Measurements from ENCODE around the gene POU2F3.

POU2F3 gene

GRCh38 chr11:120239713-120240640 is at the start of gene POU2F3:
TSS of gene POU2F3 (plus strand) at chr11:120240140. CDS start at chr11:120240344, 204 bp downstream.
- DNase-seq (ENCODE audit: low read depth): no peak

GRCh38 chr11:120191058-120191457 is 48.9 kb upstream of the POU2F3 start:
- no peak for DNase-seq (ENCODE audit: low read depth)

- no peak for DNase-seq (ENCODE audit: low read depth)
These were observed 46.9 kb upstream of the POU2F3 start for GRCh38 chr11:120192831-120193625.

GRCh38 chr11:120194166-120194565 is 45.8 kb upstream of the POU2F3 start:
- DNase-seq (ENCODE audit: low read depth): no peak

GRCh38 chr11:120195601-120196320 is 44.2 kb upstream of the POU2F3 start:
- DNase-seq (ENCODE audit: low read depth): no peak

GRCh38 chr11:120196826-120197225 is 43.1 kb upstream of the POU2F3 start:
- DNase-seq (ENCODE audit: low read depth): no peak

GRCh38 chr11:120197251-120197891 is 42.6 kb upstream of the POU2F3 start:
- DNase-seq (ENCODE audit: low read depth): no peak

- no peak for DNase-seq (ENCODE audit: low read depth)
These were observed 42.0 kb upstream of the POU2F3 start for GRCh38 chr11:120197977-120198376.

GRCh38 chr11:120198403-120198786 is 41.5 kb upstream of the POU2F3 start:
- no peak for DNase-seq (ENCODE audit: low read depth)

GRCh38 chr11:120198787-120199469 is 41.0 kb upstream of the POU2F3 start:
- DNase-seq (ENCODE audit: low read depth): no peak

- DNase-seq (ENCODE audit: low read depth): no peak
These were observed 40.3 kb upstream of the POU2F3 start for GRCh38 chr11:120199613-120200012.

- DNase-seq (ENCODE audit: low read depth): no peak
These were observed 39.3 kb upstream of the POU2F3 start for GRCh38 chr11:120200677-120201076.

GRCh38 chr11:120201653-120202052 is 38.3 kb upstream of the POU2F3 start:
- DNase-seq (ENCODE audit: low read depth): no peak

- no peak for DNase-seq (ENCODE audit: low read depth)
These were observed 36.3 kb upstream of the POU2F3 start for GRCh38 chr11:120203626-120204025.

- no peak for DNase-seq (ENCODE audit: low read depth)
These were observed 34.3 kb upstream of the POU2F3 start for GRCh38 chr11:120205596-120206161.

- no peak for DNase-seq (ENCODE audit: low read depth)
These were observed 32.4 kb upstream of the POU2F3 start for GRCh38 chr11:120207512-120207911.

- DNase-seq (ENCODE audit: low read depth): no peak
These were observed 31.9 kb upstream of the POU2F3 start for GRCh38 chr11:120208001-120208441.

- no peak for DNase-seq (ENCODE audit: low read depth)
These were observed 31.2 kb upstream of the POU2F3 start for GRCh38 chr11:120208777-120209176.

- DNase-seq (ENCODE audit: low read depth): no peak
These were observed 30.0 kb upstream of the POU2F3 start for GRCh38 chr11:120209746-120210625.

Data from T-helper 22 cell (primary cell).